Stimulated activated CD8-positive, alpha-beta memory T cell treated with anti-CD3 and anti-CD28 coated beads, Interleukin-15, amount 100 ng/mL, for 48 hours (primary cell): Measurements from ENCODE around the gene PERP.
"Not testable (repeated sequence)": the region's sequence is repeated elsewhere in the genome, so short reads cannot be mapped to it uniquely, and the experiment has no call there.

Source experiments
- DNase-seq, 2 donors: peaks; one replicate each; pipeline ENCODE4 v3.0.0-alpha.2; 2020; ENCODE audit warnings: low read depth in 2 of 2

PERP gene

DNA sequence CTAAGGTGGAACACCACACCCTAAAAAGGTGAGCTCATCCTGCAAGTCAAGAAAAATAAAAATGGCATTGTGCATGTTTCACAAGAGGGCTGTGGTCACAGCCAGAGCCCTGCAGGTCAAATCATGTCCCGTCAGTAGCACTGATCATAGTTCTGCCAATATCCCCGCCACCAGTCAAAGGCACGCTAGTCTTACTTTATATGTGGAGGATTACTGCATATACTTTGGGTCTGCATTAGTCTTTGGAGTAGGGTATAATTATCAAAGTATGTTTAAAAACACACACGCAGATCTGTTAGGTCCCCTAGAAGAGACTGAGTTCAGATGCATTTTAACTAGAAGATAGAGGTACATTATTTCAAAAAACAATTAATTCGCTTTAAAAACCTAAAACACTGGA is 1.8 kb downstream of the PERP start:
- DNase-seq, result no peak

DNA sequence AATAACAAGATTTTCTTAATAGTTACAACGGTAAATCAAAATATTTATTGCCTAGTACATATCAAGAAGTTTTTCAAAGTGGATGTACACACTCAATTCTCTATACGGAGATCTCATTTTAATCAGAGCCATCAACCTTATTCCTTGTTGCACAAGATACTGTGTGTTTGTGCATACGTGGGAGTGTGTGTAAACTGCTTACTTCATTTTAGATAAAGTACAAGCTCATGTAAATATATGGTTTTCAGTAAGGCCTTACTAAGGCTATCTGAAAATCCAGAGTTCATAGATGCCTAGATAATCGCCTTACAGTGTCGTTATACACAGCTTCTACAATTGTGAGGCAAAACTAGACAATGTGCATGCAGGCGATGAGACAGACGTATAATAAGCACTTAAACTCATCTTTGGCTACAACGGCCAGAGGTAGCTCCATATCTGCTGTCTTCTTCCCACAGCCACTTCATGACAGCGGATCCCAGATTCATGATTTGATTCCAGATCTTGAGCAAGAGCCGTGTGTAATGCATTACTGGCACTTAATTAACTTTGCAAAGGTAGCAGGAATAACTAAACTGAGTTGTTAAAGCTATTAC is 2.5 kb downstream of the PERP start:
- no peak for DNase-seq

DNA sequence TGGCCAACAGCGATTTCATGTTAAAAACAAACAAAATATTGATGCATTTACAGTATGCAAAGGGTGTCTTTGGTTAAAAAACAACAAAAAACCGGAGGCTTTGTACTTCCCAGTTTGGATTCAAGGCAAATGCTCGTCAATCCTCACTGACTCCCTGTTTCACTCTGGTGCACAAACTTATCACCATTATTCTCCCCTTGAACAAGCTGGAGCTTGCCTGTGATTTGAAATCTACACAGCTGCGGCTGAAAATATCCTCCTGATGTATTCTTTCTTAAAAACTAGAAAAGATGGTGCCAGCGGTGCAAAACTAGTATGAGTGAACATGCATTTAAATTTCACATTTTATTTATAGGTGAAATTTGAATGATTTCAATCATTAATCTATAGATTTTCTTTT is 3.3 kb downstream of the PERP start:
- no peak for DNase-seq

DNA sequence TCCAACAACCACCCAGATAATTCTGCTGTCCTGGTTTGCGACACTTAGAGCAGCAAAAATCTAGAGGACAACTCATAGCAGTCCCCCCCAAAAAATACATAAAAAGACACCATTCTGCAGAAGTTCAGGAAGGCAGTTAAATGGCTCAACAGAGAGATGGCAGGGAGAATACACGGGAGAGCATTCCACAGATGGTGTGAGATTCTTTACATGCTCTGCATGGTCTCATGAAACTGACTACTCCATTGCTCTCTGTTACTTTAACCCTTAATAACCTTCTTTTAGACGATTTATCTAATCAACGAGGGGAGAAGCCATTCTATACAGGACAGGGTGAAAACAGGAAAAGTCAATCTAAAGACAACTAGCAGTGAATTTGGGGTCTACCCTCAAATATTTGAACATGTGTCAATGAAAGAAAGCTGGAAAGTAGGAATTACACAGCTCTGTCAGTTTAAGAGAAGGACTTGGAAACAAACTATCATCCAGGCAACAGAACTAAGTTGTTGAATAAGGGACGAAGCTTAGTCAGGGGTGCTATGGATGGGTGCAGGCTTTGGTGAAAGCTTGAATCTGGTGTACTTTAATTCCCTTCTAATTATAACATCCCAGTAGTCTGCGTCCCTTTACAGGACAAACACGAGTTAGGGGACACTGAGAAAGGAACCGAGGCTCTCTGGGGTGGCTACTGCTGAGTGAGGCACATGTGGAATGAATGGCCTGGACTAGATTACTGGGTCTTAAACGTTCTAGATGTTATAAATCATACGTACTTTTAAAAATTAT is 5.1 kb downstream of the PERP start:
- DNase-seq, result no peak

DNA sequence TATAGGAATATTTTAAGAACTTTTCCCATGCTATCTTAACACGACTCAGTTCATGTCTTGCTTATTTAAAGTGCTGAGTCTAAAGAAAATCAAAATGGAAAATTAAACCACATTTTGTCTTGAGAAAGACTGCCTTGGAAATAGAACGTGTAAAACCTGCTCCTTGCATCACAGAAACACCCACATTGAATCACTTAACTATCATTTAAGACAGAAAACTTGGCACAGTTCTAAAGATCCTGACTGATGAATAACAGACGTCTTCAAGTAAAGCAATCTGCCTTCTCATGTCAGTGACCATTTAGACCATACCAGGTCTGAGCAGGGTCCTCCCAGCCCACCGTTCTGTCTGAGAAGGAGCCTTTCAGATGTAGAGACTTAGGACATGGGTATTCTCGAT is 7.4 kb downstream of the PERP start:
- no peak for DNase-seq

DNA sequence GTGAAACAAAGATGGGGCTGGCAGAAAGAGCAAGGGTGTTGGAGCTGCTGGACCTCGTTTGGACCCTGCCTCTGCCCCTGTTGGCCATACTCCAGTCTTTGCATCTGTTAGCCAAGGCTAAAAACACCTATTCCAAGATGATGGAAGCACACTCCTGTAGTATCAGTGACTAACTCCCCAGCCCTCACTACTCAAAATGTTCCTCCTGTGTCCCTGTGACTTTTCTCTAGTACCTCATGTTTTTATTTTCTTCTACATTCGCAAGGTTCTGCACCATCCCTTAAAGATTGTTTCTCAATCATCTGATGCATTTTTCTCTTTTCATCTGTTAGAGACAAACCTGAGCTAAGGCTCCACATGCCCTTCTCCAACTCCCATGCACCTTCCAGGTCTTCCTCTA is 8.9 kb downstream of the PERP start:
- no peak for DNase-seq

DNA sequence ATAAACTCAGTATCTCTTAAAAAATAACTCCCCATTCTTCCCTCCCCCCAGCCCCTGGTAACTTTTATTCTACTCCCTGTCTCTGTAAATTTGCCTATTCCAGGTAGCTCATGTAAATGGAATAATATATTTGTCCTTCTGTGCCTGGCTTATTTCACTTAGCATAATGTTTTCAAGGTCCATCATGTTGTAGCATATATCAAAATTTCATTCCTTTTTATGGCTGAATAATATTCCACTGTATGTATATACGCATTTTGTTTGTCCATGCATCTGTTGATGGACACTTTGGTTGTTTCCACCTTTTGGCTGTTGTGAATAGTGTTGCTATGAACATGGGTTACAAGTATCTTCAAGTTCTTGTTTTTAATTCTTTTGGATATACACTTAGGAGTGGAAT is 13.0 kb downstream of the PERP start:
- DNase-seq, result no peak

DNA sequence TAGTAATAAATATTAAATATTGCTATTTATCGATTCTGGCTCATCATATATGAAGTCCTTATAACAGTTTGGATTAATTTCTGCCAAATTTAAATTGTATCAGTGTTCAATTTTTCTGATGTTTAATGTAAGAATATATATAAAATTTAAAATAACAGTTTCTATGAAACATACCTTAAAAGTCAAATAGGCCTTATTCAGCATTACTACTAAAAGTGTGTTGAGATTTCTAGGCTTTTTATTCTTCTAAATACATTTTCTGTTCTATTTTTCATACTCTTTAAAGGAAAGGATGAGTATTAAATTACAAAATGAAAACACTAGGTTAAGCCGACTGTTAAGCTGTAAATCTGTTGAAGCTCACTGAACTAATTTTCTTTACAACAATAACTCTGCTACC is 13.6 kb downstream of the PERP start:
- no peak for DNase-seq

DNA sequence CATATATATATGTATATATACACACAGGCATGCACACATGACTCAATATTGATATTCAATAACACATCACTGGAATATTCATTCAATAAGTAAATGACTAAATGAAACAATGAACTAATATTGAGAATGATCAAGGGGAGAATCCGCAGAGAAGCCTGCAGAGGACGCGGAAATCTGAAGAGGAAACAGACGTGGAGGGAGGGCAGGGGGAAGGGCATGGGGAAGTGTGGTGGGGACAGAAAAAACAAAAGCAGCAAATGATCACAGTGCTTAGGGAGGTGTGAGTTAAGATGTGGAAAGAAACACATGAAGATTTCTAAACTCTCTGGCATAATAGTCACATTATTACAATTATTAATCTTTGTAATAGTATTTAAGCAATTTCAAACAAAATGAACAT is 14.5 kb downstream of the PERP start:
- DNase-seq, result no peak

DNA sequence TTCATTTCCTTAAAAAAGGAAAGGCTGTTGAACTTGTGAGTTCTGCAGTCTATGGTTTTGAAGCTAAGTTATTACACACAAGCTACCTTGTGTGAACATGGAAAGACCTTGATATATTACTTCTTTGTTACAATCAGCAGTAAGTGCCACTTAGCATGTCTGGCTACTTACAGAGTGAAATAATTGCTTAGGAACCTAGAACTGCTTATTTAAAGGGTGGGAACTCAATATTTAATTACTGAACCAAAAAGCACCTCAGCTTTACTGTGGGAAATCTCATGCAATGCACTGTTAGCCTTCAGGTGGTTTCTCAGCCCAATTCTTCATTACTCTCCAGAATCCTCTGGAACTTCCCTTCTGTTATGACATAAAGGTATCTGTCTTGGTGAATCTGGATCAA is 17.9 kb downstream of the PERP start:
- DNase-seq, result no peak

DNA sequence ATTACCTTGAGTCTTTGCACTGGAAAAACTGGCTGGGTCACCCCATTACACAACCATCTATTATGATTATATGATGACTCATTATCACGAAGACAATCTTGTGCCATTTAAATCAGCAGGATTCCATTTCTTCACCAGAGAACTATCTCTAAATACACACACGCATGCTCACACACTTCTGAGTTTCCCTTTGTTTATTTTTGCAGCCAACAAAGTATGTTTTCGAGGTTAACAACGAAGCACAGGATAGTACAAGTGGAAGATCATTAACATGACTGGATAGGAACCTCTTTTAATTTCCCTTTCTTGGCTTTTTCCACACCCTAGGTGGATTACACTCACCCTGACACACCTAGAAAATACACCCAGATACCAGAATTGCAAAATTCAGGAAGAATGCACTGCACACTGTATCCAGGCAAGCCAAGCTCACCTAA is 18.9 kb downstream of the PERP start:
- DNase-seq, result no peak

DNA sequence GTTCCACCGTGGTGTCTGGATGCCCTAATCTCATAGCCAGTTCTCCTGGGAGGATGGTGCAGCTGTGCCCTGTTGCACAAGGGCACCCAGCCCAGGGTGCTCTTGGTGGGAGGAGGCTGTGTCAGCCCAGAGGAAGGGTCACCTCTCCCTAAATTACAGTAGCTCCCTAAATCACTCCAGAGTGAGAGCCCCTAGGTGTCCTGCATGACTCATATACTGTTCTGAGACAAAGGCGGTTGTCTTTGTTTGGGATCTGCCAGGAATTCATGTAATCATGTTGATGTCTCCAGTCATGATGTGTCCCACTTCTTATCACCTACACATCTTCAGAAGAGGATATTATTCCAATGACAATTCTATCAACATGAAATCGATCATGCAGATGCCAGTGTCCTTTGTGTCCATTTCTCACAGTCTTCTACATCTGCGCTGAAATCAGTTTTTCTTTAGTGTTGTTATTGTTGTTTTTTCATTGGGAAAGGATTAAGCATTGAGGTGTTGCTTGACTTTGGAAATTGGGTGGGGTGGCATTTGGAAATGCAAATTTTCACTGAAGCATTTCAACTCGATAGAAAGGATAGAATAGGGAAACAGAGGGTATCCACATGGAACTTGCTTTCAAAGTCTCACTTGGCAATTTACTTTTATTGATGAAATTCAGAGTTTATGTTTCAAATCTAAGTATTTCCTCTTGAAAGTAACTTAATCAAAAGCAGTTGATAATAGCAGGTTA is 19.5 kb downstream of the PERP start:
- DNase-seq, result no peak

DNA sequence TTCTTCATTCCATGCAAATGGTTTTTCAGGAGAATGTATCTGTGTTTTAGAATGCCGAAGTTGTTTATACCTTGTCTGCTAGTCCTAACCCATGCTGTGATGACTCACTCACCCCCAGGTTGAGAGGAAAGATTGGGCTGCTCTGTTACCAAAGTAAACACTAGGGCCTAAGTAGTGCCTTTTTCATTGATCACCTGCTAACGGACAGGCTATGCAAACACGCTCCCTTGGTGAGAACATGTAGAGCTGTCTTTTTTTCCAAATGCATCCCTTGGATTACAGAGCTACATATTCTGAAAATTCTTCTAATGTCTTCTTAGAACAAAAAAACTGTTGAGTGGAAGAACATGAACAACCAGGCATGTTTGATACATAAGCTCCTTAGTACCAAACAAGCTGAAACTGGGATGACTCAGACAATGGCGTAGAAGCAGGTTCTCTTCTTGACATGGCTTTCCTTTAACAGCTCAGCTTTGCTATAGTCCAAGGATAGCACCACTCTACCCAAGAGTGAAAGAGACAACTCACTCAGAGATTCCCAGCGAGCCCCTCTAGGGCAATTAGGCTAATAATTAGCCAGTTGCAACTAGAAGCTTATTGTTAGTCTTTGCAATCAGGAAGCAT is 20.5 kb downstream of the PERP start:
- no peak for DNase-seq

DNA sequence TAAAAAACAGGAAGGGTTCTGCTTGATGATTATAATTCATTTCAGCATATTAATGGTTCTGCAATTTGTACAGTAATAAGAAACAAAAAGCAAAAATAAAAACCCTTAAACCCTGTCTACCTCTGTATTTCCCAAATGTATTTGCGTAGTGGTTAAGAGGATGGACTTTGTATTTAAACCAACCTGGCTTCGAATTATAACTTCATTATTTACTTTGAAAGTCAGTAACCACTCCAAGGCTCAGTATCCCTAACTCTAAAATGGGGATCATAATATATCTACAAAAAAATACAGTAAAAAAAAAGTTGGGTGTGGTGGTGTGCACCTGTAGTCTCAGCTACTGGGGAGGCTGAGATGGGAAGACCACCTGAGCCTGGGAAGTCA is 21.4 kb downstream of the PERP start:
- DNase-seq, result no peak

DNA sequence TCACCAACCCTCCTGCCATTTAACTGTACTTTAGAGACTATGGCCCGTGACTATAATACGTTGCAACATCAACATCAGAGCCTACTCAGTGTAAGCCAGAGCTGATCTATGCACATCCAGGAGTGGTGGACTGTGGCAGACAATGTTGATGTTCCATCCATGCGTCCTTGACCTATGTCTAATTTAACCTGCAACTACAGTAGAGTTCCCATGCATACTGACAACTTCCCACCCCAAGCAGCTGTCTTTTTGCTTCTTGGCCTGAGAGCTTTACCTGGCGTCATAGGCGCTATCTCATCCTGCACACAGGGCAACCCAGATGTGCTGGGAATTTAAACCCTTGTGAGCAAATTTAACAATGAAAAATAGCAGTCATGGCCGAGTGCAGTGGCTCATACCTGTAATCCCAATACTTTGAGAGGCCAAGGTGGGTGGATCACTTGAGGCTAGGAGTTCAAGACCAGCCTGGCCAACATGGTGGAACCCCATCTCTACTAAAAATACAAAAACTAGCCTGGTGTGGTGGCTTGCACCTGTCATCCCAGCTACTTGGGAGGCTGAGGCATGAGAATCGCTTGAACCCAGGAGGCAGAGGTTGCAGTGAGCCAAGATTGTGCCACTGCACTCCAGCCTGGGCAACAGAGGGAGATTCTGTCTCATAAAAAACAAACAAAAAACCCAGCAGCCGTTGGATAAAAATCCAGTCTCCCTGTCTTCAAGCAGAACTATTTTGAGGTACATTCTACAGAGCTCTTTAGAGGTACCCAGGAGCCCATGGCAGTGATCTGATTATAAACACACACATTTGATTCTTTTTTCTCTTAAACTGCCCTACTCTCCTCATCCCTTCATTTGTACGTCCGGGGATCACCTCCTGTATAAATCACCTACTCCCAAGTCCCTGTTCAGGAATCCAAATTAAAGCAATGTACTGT is 22.0 kb downstream of the PERP start:
- DNase-seq, result no peak

DNA sequence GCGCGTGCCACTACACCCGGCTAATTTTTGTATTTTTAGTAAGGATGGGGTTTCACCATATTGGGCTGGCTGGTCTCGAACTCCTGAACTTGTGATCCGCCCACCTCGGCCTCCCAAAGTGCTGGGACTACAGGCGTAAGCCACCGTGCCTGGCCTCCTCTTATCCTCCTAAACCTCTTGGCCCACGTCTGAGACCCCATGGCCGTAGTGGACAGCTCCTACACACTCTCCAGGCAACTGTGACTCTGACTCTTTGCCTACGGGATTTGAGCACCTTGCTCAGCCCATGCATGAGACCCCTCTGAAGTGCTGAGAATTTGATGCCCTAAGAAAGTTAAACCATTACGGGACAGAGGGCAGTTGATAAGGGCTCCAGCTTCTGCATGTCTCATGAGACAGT is 25.0 kb downstream of the PERP start:
- DNase-seq, result no peak

DNA sequence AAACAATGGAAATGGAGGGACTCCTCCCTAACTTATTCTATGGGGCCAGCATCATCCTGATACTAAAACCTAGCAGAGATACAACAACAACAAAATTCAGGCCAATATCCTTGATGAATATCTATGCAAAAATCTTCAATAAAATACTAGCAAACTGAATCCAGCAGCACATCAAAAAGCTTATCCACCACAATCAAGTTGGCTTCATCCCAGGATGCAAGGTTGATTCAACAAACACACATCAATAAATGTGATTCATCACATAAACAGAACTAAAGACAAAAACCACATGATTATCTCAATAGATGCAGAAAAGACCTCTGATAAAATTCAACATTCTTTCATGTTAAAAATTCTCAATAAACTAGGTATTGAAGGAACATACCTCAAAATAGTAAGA is 27.7 kb downstream of the PERP start:
- DNase-seq, result not testable (repeated sequence)

DNA sequence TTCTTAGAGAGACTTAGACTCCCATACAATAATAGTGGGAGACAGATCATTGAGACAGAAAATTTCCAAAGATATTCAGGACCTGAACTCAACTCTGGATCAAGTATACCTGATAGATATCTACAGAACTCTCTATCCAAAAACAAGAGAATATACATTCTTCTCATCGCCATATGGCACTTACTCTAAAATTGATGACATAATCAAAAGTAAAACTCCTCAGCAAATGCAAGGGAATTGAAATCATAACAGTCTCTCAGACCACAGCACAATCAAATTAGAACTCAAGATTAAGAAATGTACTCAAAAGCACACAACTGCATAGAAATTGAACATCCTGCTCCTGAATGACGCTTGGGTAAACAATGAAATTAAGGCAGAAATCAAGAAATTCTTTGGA is 28.7 kb downstream of the PERP start:
- no peak for DNase-seq

DNA sequence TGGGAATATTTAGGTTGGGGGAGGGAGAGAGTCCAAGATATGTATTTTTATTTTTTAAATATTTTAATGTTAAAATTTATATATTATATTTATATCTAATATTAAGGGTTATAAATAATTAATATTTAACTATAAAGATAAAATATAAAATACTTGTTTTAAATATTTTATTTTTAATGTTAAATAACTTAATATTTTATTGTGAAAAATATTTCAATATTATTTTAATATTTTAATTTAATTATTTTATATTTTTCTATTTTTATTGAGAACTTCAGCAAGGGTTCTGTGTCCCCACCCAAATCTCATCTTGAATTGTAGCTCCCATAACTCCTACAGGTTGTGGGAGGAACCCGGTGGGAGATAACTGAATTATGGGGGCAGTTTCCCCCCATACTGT is 34.0 kb downstream of the PERP start:
- DNase-seq, result no peak

DNA sequence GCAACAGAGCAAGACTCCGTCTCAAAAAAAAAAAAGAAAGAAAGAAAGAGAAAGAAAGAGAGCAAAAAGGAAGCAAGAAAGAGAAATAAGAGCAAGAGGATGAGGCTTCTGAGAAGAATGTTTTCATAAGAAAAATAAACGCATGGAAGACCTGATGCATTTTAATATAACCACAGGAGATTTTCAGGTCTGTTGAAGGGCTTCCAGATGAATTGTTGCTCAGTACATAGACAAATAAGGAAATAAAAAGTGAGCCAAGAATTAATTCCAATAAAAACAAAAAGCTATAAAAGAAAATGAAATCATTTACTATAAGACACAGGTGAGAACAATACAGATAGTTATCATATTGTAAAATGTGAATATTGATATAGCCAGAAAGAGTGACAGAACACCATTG is 43.5 kb downstream of the PERP start:
- no peak for DNase-seq

DNA sequence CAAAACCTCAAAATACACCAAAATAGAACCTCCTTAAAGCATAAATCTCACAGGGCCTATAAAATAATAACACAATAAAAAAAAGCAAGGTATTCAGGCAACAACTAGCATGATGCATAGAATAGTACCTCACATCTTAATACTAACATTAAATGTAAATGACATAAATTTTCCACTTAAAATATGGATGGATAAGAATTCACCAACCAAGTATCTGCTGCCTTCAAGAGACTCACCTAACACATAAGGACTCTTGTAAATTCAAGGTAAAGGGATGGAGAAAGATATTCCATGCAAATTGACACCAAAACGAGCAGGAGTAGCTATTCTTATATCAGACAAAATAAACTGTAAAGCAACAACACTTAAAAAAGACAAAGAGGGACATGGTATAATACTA is 52.2 kb downstream of the PERP start:
- no peak for DNase-seq

DNA sequence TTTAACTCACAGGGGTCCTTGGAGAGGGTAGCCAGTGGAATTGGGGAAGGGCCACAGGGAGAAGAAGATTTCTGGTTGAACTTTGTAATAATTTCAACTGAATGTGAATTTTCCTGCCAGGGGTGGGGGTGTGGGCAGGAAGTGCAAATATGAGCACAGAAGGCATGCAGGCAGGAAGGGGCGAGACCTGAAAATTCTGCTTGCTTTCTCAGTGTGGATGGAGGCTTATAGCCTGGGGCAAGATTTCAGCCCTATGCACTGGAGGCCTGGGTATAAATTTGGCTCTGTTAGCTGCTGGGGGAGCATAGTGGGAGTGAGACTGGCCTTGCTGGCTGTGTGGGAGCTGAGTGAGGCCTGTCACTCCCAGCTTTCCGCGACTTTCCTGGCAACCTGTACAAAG is 54.4 kb downstream of the PERP start:
- DNase-seq, result no peak
